Tibial artery (tissue), 4 donors: Measurements from ENCODE around the gene FEV.

Source experiments
- DNase-seq, 2 donors: peaks; one replicate each; pipeline ENCODE4 v3.0.0-alpha.2; 2019
- H3K27ac ChIP-seq, 2 donors: fragments of 200-600 bp; sonication (generic) in 1 of 2; 1 replicate in 1 of 2; 2 replicates in 1 of 2; pipeline ENCODE4 v1.5.1; 2018 to 2019; ENCODE audit warnings: mild to moderate bottlenecking in 1 of 2
- H3K27me3 ChIP-seq, 2 donors: fragments of 200-600 bp; sonication (generic) in 1 of 2; one replicate each; pipeline versions ENCODE4 v1.5.1 to v1.6.0; 2016 to 2019
- H3K36me3 ChIP-seq, 3 donors: fragments of 200-600 bp; sonication (generic) in 2 of 3; one replicate each; pipeline ENCODE4 v1.5.1; 2016 to 2019; ENCODE audit warnings: mild to moderate bottlenecking in 2 of 3
- H3K4me1 ChIP-seq, 4 donors: fragments of 200-600 bp; sonication (generic) in 2 of 4; 1 replicate in 3 of 4; 2 replicates in 1 of 4; pipeline ENCODE4 v1.5.1; 2016 to 2019
- H3K4me3 ChIP-seq, 2 donors: fragments of 200-600 bp; sonication (generic) in 1 of 2; 1 replicate in 1 of 2; 2 replicates in 1 of 2; pipeline ENCODE4 v1.5.1; 2018 to 2019; ENCODE audit warnings: mild to moderate bottlenecking in 2 of 2
- H3K9me3 ChIP-seq, 3 donors: fragments of 200-600 bp; sonication (generic) in 1 of 3; one replicate each; pipeline ENCODE4 v1.5.1; 2016 to 2019
- intact Hi-C: fragments of 100-400 bp; cut with DNase I; formaldehyde crosslinking; loops from one replicate; pipeline ENCODE4 v1.15.0; 2023; ENCODE audit warnings: low total_unique reads
- TF ChIP-seq, protein P1 (sequence below), 2 experiments: fragments of 200-600 bp in 1 of 2; fragments of 450-650 bp in 1 of 2; IDR thresholded peaks; one replicate each; pipeline ENCODE4 v1.5.1; 2017 to 2019; ENCODE audit warnings: antibody characterized with exemption in 2 of 2, mild to moderate bottlenecking in 1 of 2, moderate library complexity in 1 of 2

Gene FEV

GRCh38 chr2:218961651-218962570 is 23.1 kb downstream of the FEV start:
- Histone ChIP-seq H3K9me3 (no peaks in the 10 kb centered on the region), H3K27ac (no peak overlapping the region), H3K4me1 (peaks cover 0 to 30% (median 16%) of the 10 kb centered on the region in 4 donors), H3K27me3 (peaks cover 4 to 89% of the 10 kb centered on the region in 2 donors), H3K36me3 (no peaks in the 10 kb centered on the region), H3K4me3 (no peak overlapping the region)
- TF ChIP-seq, protein P1, sequence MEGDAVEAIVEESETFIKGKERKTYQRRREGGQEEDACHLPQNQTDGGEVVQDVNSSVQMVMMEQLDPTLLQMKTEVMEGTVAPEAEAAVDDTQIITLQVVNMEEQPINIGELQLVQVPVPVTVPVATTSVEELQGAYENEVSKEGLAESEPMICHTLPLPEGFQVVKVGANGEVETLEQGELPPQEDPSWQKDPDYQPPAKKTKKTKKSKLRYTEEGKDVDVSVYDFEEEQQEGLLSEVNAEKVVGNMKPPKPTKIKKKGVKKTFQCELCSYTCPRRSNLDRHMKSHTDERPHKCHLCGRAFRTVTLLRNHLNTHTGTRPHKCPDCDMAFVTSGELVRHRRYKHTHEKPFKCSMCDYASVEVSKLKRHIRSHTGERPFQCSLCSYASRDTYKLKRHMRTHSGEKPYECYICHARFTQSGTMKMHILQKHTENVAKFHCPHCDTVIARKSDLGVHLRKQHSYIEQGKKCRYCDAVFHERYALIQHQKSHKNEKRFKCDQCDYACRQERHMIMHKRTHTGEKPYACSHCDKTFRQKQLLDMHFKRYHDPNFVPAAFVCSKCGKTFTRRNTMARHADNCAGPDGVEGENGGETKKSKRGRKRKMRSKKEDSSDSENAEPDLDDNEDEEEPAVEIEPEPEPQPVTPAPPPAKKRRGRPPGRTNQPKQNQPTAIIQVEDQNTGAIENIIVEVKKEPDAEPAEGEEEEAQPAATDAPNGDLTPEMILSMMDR (IDR thresholded peaks at IDR 0.05), result no peak
- intact Hi-C loops, result no loop called here
- DNase-seq, result no peak

GRCh38 chr2:218961229-218961628 is 23.8 kb downstream of the FEV start:
- TF ChIP-seq, protein P1 (IDR thresholded peaks at IDR 0.05), result no peak
- Histone ChIP-seq H3K36me3 (no peaks in the 10 kb centered on the region), H3K4me1 (peaks cover 0 to 30% (median 16%) of the 10 kb centered on the region in 4 donors), H3K4me3 (no peak overlapping the region), H3K27ac (no peak overlapping the region), H3K27me3 (peaks cover 4 to 91% of the 10 kb centered on the region in 2 donors), H3K9me3 (no peaks in the 10 kb centered on the region)
- intact Hi-C loops, result no loop called here
- DNase-seq, result no peak

- peaks cover 0 to 30% (median 16%) of the 10 kb centered on the region in 4 donors for H3K4me1 ChIP-seq
- no peaks in the 10 kb centered on the region for H3K36me3 ChIP-seq
- peaks cover 4 to 88% of the 10 kb centered on the region in 2 donors for H3K27me3 ChIP-seq
- intact Hi-C loops, result no loop called here
- no peaks in the 10 kb centered on the region for H3K9me3 ChIP-seq
- DNase-seq, result no peak
- no peak overlapping the region for H3K4me3 ChIP-seq
- no peak overlapping the region for H3K27ac ChIP-seq
- TF ChIP-seq, protein P1 (IDR thresholded peaks at IDR 0.05), result no peak
These were observed 24.4 kb downstream of the FEV start for GRCh38 chr2:218960309-218961165.

GRCh38 chr2:218959761-218960308 is 25.1 kb downstream of the FEV start:
- no peaks in the 10 kb centered on the region for H3K9me3 ChIP-seq
- H3K4me3 ChIP-seq, result peak overlapping the region; percentile 22 to 39
- H3K36me3 ChIP-seq, result no peaks in the 10 kb centered on the region
- DNase-seq, result no peak
- peaks cover 0 to 30% (median 16%) of the 10 kb centered on the region in 4 donors for H3K4me1 ChIP-seq
- peaks cover 4 to 89% of the 10 kb centered on the region in 2 donors for H3K27me3 ChIP-seq
- no peak overlapping the region for H3K27ac ChIP-seq
- intact Hi-C loops, result no loop called here
- TF ChIP-seq, protein P1 (IDR thresholded peaks at IDR 0.05), result no peak

DNA sequence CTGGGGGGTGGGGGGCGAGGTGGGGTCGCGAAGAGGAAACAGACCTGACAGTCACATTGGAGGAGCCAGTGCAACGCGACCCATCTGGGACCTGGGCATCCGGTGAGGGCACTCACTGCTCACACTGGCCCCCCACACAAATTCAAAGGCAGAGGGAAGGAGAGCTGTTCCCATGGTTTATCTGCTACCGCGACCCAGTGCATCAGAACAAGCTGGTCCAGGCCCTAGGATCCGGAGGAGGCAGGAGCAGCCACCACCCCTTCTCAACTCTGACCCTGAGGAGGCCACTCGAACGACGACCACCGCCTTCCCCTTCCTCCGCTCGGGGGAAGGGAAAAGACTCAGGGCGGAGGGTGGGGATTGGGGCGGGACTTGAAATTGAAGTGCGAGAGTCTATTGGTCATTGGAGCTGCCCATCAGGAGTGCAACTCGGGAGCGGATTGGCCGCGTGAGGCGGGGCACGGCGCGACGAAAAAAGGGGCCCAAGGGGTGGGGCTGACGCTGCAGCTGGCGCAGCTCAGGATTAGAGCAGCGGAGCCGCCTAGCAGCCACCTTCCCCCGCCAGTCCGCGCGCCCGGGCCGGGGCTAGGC is 25.7 kb downstream of the FEV start, which contains the start of gene CDK5R2:
TSS of gene CDK5R2 (plus strand) at position 526 of the 591 bp plus-strand sequence. CDS start 155 bp downstream, outside the sequence.
- peak within 1 kb of the TSS; percentile 22 to 39 for H3K4me3 ChIP-seq
- H3K27me3 ChIP-seq, result peaks cover 4 to 88% of the 10 kb centered on the region in 2 donors
- intact Hi-C loops, result no loop called here
- TF ChIP-seq, protein P1 (IDR thresholded peaks at IDR 0.05), result no peak
- no peak within 1 kb of the TSS for H3K27ac ChIP-seq
- no peak for DNase-seq
- no peaks in the 10 kb centered on the region for H3K9me3 ChIP-seq
- H3K4me1 ChIP-seq, result peaks cover 0 to 30% (median 16%) of the 10 kb centered on the region in 4 donors
- no peaks in the 10 kb centered on the region for H3K36me3 ChIP-seq
